Endothelial cell of umbilical vein (primary cell): Measurements from ENCODE around the gene EMC7. TPM values are rescaled to one million over a fixed set of nuclear protein-coding genes. Genes with fewer than 3 reads are reported as not detected.

Source experiments
- BruUV-seq: library from RNA; stranded (reverse); fragments of 400-500 nt; replicated peaks from 2 replicates; lab custom pipeline; 2021; lab: Mats Ljungman, UMichigan
- CTCF ChIA-PET: fragments of 300-600, 350-600 bp; sonication (Branson Sonifier 250); formaldehyde crosslinking; loops from one replicate; lab custom pipeline; 2021; ENCODE audit warnings: antibody characterized with exemption, inconsistent platforms; lab: Charles Lee
- POLR2A ChIA-PET: fragments of 300-600, 350-600 bp; sonication (Branson Sonifier 250); formaldehyde crosslinking; loops from one replicate; lab custom pipeline; 2021; ENCODE audit warnings: antibody characterized with exemption, inconsistent platforms; lab: Charles Lee
- DNase-seq: peaks from one replicate; pipeline ENCODE4 v3.0.0-alpha.2; 2011; ENCODE audit warnings: low read depth, low spot score
- FAIRE-seq: peaks from 2 replicates; lab custom pipeline; 2011; peaks lifted over from hg19 to GRCh38; lab: Jason Lieb, UNC
- H2AFZ ChIP-seq: 2 replicates; pipeline ENCODE4 v1.6.0; 2012; ENCODE audit warnings: low read depth, low read length, control low read depth, inconsistent platforms
- H3K27ac ChIP-seq: 2 replicates; pipeline ENCODE4 v1.5.1; 2011; ENCODE audit warnings: low read depth, mild to moderate bottlenecking, control low read depth, low read length, moderate library complexity; ENCODE audit not compliant: insufficient read depth
- H3K27me3 ChIP-seq, 2 experiments: 2 replicates each; pipeline versions ENCODE4 v1.6.0 to v1.6.1; 2011; ENCODE audit warnings: low read length in 2 of 2, mixed read lengths in 1 of 2; ENCODE audit not compliant: control insufficient read depth in 2 of 2, insufficient read depth in 2 of 2
- H3K36me3 ChIP-seq, 2 experiments: 2 replicates in 1 of 2; 3 replicates in 1 of 2; pipeline ENCODE4 v1.5.1; 2011; ENCODE audit warnings: low read length in 2 of 2, mild to moderate bottlenecking in 1 of 2, moderate library complexity in 1 of 2; ENCODE audit not compliant: control insufficient read depth in 2 of 2, insufficient read depth in 2 of 2; ENCODE audit errors: extremely low read depth in 1 of 2
- H3K4me1 ChIP-seq: 3 replicates; pipeline ENCODE4 v1.5.1; 2011; ENCODE audit warnings: mild to moderate bottlenecking, low read length; ENCODE audit not compliant: control insufficient read depth, insufficient read depth; ENCODE audit errors: extremely low read depth
- H3K4me2 ChIP-seq: 2 replicates; pipeline ENCODE4 v1.6.1; 2011; ENCODE audit warnings: low read length, control low read depth, mixed read lengths; ENCODE audit not compliant: insufficient read depth
- H3K4me3 ChIP-seq, 3 experiments: fragments of 200-600 bp in 1 of 3; sonication (generic), shearing (Covaris generic) in 1 of 3; replicated peaks in 1 of 3; 2 replicates each; pipeline ENCODE4 v1.5.1; 2011 to 2016; ENCODE audit warnings: control low read depth in 3 of 3, low read length in 3 of 3, mild to moderate bottlenecking in 2 of 3, inconsistent platforms in 1 of 3, low read depth in 1 of 3, moderate library complexity in 1 of 3; ENCODE audit not compliant: insufficient read depth in 1 of 3
- H3K79me2 ChIP-seq: 2 replicates; pipeline ENCODE4 v1.6.0; 2012; ENCODE audit warnings: low read length, inconsistent platforms; ENCODE audit not compliant: control insufficient read depth, insufficient read depth
- H3K9ac ChIP-seq: replicated peaks from 2 replicates; pipeline ENCODE3; 2011; ENCODE audit warnings: low read length, control low read depth; ENCODE audit not compliant: insufficient read depth; ENCODE audit errors: extremely low read depth
- H3K9me1 ChIP-seq: replicated peaks from 3 replicates; pipeline ENCODE4 v1.6.0; 2011; ENCODE audit warnings: mild to moderate bottlenecking, low read length; ENCODE audit not compliant: control insufficient read depth, insufficient read depth; ENCODE audit errors: extremely low read depth
- H3K9me3 ChIP-seq: replicated peaks from 2 replicates; pipeline ENCODE4 v1.5.1; 2012; ENCODE audit warnings: low read length, inconsistent platforms; ENCODE audit not compliant: control insufficient read depth, insufficient read depth
- H4K20me1 ChIP-seq: replicated peaks from 2 replicates; pipeline ENCODE3; 2011; ENCODE audit warnings: mild to moderate bottlenecking, low read length; ENCODE audit not compliant: control insufficient read depth, insufficient read depth; ENCODE audit errors: extremely low read depth
- EZH2 ChIP-seq: IDR thresholded peaks from 2 replicates; pipeline ENCODE4 v1.6.1; 2012; ENCODE audit warnings: borderline replicate concordance, low read depth, mild to moderate bottlenecking, moderate library complexity, low read length, inconsistent platforms; ENCODE audit not compliant: severe bottlenecking
- FOS ChIP-seq: IDR thresholded peaks from 2 replicates; pipeline ENCODE4 v1.6.1; 2011; ENCODE audit warnings: mild to moderate bottlenecking, low read length, moderate library complexity, borderline replicate concordance; ENCODE audit not compliant: insufficient read depth
- GATA2 ChIP-seq: IDR thresholded peaks from 2 replicates; pipeline ENCODE4 v1.7.0; 2011; ENCODE audit warnings: low read depth, mild to moderate bottlenecking, moderate library complexity, mixed read lengths, low read length; ENCODE audit not compliant: insufficient read length, insufficient read depth
- JUN ChIP-seq: IDR thresholded peaks from 2 replicates; pipeline ENCODE4 v1.6.1; 2011; ENCODE audit warnings: borderline replicate concordance, low read depth; ENCODE audit not compliant: insufficient read length, insufficient read depth
- MYC ChIP-seq: IDR thresholded peaks from one replicate; pipeline ENCODE4 v1.6.1; 2011; ENCODE audit warnings: mild to moderate bottlenecking, low read depth, low read length
- POLR2A ChIP-seq: IDR thresholded peaks from 2 replicates; pipeline ENCODE4 v1.6.1; 2012; ENCODE audit warnings: low read depth, mild to moderate bottlenecking, control low read depth, low read length
- POLR2AphosphoS5 ChIP-seq: IDR thresholded peaks from 2 replicates; pipeline ENCODE4 v1.6.1; 2012; ENCODE audit warnings: low read depth, mild to moderate bottlenecking, control low read depth, low read length, moderate library complexity; ENCODE audit not compliant: insufficient read depth
- dilution Hi-C: fragments of 300-500 bp; cut with MboI; formaldehyde crosslinking; loops from one replicate; pipeline ENCODE4 v1.15.0; 2019; ENCODE audit warnings: low sequenced_read_pairs; ENCODE audit not compliant: extremely low pct_ligation_motif_present
- intact Hi-C: fragments of 100-400 bp; cut with micrococcal nuclease; formaldehyde crosslinking; loops from one replicate; pipeline ENCODE4 v1.10.0; 2022
- polyA plus RNA-seq, 4 experiments: library from polyadenylated mRNA; depleted of rRNA in 3 of 4; stranded (reverse) in 3 of 4; unstranded in 1 of 4; fragments of >200 nt; gene quantifications; 2 replicates each; pipeline versions ENCODE4 v1.2.1 to v1.2.3, GENCODE V29; 2011 to 2012; ENCODE audit warnings: missing spikeins in 1 of 4
- total RNA-seq: library from RNA; stranded (reverse); gene quantifications from 2 replicates; pipeline ENCODE4 v1.2.3, GENCODE V29; 2021
- TF ChIP-seq, protein P1 (sequence below): IDR thresholded peaks from 2 replicates; pipeline ENCODE4 v1.6.1; 2011; ENCODE audit not compliant: insufficient read depth, insufficient read length
- TF ChIP-seq, protein P2 (sequence below), 2 donors: IDR thresholded peaks; 1 replicate in 1 of 2; 2 replicates in 1 of 2; pipeline ENCODE4 v1.5.1; 2011; ENCODE audit warnings: low read length in 2 of 2, mild to moderate bottlenecking in 2 of 2, moderate library complexity in 2 of 2, control low read depth in 1 of 2, inconsistent platforms in 1 of 2, low read depth in 1 of 2; ENCODE audit not compliant: insufficient read depth in 1 of 2; ENCODE audit errors: extremely low read depth in 1 of 2

EMC7 gene
- total and polyA plus RNA-seq, 2 donors (not counting 3 experiments of a cell fraction or from before 2014, with no cell fraction given) = 57.0 to 70.6 TPM

DNA sequence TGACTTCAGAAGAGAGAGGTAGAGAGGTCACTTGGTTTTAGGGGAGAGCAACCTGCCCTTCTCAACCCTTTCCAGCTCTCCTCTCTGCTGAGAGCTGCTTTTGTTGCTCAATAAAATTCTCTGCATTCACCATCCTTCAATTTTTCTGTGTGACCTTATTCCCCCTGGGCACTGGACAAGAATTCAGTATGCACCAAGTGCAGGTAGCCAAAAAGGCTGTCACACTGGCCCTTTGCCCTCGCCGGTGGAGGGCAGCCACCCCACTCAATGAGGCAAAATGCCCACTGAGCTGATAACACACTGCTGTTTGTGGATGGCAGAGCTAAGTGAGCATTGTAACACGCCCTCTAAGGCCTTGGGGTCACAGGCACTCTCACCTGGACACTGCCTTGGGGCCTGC is 13.1 kb upstream of the EMC7 start:
- H3K4me3 ChIP-seq = no peak overlapping the region
- no peak for FAIRE-seq
- BruUV-seq = no TSS peak
- POLR2A ChIA-PET = no interaction called here
- no peaks in the 10 kb centered on the region for H3K36me3 ChIP-seq
- intact Hi-C loops (no loop called here), dilution Hi-C loops (no loop called here)
- H3K9me3 ChIP-seq = no peaks in the 10 kb centered on the region
- no peak overlapping the region for H3K9ac ChIP-seq
- CTCF ChIA-PET = interaction anchor here (7.0 kb wide), 1 partner anchor 94 kb away, joined by 235 read pairs; the partner anchor contains the start of gene KATNBL1
- H3K79me2 ChIP-seq = no peaks in the 10 kb centered on the region
- H3K4me1 ChIP-seq = no peaks in the 10 kb centered on the region
- TF ChIP-seq, protein P1, sequence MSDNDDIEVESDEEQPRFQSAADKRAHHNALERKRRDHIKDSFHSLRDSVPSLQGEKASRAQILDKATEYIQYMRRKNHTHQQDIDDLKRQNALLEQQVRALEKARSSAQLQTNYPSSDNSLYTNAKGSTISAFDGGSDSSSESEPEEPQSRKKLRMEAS = no peak
- TF ChIP-seq POLR2AphosphoS5 (no peak), FOS (no peak), POLR2A (no peak), EZH2 (no peak), JUN (no peak), MYC (no peak), GATA2 (no peak)
- TF ChIP-seq, protein P2, sequence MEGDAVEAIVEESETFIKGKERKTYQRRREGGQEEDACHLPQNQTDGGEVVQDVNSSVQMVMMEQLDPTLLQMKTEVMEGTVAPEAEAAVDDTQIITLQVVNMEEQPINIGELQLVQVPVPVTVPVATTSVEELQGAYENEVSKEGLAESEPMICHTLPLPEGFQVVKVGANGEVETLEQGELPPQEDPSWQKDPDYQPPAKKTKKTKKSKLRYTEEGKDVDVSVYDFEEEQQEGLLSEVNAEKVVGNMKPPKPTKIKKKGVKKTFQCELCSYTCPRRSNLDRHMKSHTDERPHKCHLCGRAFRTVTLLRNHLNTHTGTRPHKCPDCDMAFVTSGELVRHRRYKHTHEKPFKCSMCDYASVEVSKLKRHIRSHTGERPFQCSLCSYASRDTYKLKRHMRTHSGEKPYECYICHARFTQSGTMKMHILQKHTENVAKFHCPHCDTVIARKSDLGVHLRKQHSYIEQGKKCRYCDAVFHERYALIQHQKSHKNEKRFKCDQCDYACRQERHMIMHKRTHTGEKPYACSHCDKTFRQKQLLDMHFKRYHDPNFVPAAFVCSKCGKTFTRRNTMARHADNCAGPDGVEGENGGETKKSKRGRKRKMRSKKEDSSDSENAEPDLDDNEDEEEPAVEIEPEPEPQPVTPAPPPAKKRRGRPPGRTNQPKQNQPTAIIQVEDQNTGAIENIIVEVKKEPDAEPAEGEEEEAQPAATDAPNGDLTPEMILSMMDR (IDR thresholded peaks at IDR 0.05; ENCODE audit: extremely low read depth in 1 of 2, insufficient read depth in 1 of 2, low read depth in 1 of 2, low read length in 2 of 2) = no peak
- no peak overlapping the region for H2AFZ ChIP-seq
- no peaks in the 10 kb centered on the region for H3K27me3 ChIP-seq
- no peak overlapping the region for H3K27ac ChIP-seq
- DNase-seq = no peak
- H3K9me1 ChIP-seq = no peaks in the 10 kb centered on the region
- no peaks in the 10 kb centered on the region for H4K20me1 ChIP-seq
- no peak overlapping the region for H3K4me2 ChIP-seq
